Activated B cell treated with CpG ODN at 0.5 μM for 24 hours (primary cell): ENCODE data around the gene ATG13. TPM values are rescaled to one million over a fixed set of nuclear protein-coding genes. Genes with fewer than 3 reads are reported as not detected.

ENCODE experiments used
- ATAC-seq: fragments of 200-7000 bp; cut with Tn5 transposase; one replicate; pipeline ENCODE4 v1.10.0; 2021; ENCODE audit warnings: low read depth, mild to moderate bottlenecking, moderate library complexity
- CTCF ChIA-PET: fragments of 350-600 bp; sonication (Branson Sonifier 250); formaldehyde crosslinking; loops from one replicate; lab custom pipeline; 2021; ENCODE audit warnings: antibody characterized with exemption; lab: Charles Lee
- POLR2A ChIA-PET: fragments of 350-600 bp; sonication (Branson Sonifier 250); formaldehyde crosslinking; loops from one replicate; lab custom pipeline; 2021; ENCODE audit warnings: antibody characterized with exemption; lab: Charles Lee
- DNase-seq: peaks from one replicate; pipeline ENCODE4 v3.0.0; 2022
- H3K27ac Mint-ChIP-seq: one replicate; pipeline ENCODE4 v1.8.0; 2020; ENCODE audit warnings: mixed read lengths
- H3K27me3 Mint-ChIP-seq: one replicate; pipeline ENCODE4 v1.8.0; 2021; ENCODE audit warnings: mixed read lengths
- H3K36me3 Mint-ChIP-seq: one replicate; pipeline ENCODE4 v1.8.0; 2021; ENCODE audit warnings: low read depth, mixed read lengths
- H3K4me1 Mint-ChIP-seq: one replicate; pipeline ENCODE4 v1.8.0; 2021; ENCODE audit warnings: mixed read lengths
- H3K4me3 Mint-ChIP-seq: one replicate; pipeline ENCODE4 v1.8.0; 2020; ENCODE audit warnings: mild to moderate bottlenecking, mixed read lengths
- H3K9me3 Mint-ChIP-seq: one replicate; pipeline ENCODE4 v1.8.0; 2020; ENCODE audit warnings: mixed read lengths
- intact Hi-C: fragments of 100-400 bp; cut with micrococcal nuclease; formaldehyde crosslinking; loops from one replicate; pipeline ENCODE4 v1.15.1; 2024
- total RNA-seq: library from RNA; stranded (reverse); gene quantifications from 2 replicates; pipeline ENCODE4 v1.2.3, GENCODE V29; 2022
- TF ChIP-seq, protein P1 (sequence below): fragments of 200-600 bp; IDR thresholded peaks from one replicate; pipeline ENCODE4 v1.8.0; 2022; ENCODE audit warnings: antibody characterized with exemption, mild to moderate bottlenecking

Gene ATG13
- total RNA-seq, 1 donor from 2014 or later, result 73.7 TPM

DNA sequence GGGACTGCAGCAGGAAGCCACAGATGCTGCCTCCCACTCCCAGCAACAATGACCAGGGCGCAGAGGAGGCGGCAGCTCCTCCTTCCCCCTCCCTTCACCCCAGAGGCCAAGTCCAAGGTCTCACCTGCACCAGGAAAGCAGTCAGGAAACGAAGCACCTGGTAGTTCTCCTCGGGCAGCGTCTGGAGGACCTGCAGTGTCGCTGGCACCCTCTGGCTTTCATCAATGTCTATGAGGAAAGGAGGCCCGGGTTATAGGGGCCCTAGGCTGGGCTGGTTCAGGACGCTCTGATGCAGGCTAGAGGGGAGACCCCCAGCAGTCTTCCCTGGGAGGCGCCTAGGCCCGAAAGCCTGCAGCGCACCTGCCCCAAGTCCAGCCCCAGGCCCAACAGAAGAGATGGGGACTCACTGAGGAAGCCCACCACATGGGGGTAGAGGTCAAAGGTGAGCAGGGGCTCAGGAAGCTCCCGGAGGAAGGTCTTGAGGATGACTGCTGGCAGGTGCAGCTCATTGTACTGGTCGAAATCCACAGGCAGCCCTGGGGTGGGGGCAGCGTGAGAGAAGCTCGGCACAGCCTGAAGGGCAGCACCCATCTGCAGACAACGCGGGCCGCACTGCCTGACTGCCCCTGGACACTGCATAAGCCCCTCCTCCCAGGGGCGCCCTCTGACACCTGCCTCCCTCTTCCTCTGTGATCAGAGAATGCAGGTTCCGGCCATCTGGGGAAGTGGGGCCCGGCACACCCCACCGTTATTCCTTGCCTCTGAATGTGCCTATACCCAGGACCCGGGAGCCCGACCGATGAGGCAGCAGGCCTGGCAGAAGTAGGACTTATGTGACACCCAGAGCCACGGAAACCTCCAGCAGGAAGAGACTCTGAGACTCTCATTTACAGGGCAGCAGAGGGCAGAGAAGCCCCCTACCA, 62.1 kb downstream of the ATG13 start:
- Mint-ChIP-seq H3K9me3 (no peaks in the 10 kb centered on the region), H3K27ac (no peak overlapping the region), H3K27me3 (no peaks in the 10 kb centered on the region), H3K4me3 (no peak overlapping the region), H3K4me1 (peaks cover 28% of the 10 kb centered on the region), H3K36me3 (peaks cover 68% of the 10 kb centered on the region)
- ChIA-PET POLR2A (interaction anchor here (0.5 kb wide), 1 partner anchor 778 kb away, joined by 5 read pairs; no protein-coding TSS in a partner anchor), CTCF (no interaction called here)
- no peak for ATAC-seq
- intact Hi-C loops, result no loop called here
- no peak for DNase-seq
- TF ChIP-seq, protein P1, sequence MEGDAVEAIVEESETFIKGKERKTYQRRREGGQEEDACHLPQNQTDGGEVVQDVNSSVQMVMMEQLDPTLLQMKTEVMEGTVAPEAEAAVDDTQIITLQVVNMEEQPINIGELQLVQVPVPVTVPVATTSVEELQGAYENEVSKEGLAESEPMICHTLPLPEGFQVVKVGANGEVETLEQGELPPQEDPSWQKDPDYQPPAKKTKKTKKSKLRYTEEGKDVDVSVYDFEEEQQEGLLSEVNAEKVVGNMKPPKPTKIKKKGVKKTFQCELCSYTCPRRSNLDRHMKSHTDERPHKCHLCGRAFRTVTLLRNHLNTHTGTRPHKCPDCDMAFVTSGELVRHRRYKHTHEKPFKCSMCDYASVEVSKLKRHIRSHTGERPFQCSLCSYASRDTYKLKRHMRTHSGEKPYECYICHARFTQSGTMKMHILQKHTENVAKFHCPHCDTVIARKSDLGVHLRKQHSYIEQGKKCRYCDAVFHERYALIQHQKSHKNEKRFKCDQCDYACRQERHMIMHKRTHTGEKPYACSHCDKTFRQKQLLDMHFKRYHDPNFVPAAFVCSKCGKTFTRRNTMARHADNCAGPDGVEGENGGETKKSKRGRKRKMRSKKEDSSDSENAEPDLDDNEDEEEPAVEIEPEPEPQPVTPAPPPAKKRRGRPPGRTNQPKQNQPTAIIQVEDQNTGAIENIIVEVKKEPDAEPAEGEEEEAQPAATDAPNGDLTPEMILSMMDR, result no peak

DNA sequence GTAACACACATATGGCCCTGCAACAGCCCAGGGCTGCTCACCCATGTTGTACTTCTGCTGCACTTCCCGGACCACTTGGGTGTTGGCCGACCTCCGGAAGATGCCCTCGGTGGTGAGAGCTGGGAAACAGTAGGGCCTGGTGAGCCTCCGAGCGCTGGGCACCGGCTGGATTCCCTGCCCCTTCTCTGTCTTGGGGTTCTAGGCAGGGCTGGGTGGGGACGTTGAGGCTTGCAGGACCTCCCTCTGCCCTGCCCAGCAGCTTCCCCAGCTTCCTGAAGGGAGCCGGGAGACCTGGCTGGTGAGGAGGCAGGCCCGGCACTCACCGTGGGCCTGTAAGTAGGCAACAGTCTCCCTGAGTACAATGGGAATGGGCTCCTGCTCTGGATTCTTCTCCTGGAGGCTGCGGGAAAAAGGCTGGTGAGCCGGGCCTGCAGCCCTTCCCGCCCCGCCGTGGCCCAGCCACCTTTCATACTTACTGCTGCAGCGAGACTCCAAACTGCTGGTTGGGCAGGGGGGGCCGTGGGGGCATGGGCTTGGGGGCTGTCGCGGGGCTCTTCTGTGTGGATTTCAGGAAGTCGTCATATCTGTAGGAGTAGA, 62.9 kb downstream of the ATG13 start:
- no peak overlapping the region for H3K27ac Mint-ChIP-seq
- no peak overlapping the region for H3K4me3 Mint-ChIP-seq
- ATAC-seq, result no peak
- H3K27me3 Mint-ChIP-seq, result no peaks in the 10 kb centered on the region
- peaks cover 72% of the 10 kb centered on the region for H3K36me3 Mint-ChIP-seq
- POLR2A ChIA-PET, result interaction anchor here (0.5 kb wide), 1 partner anchor 777 kb away, joined by 5 read pairs; no protein-coding TSS in a partner anchor
- TF ChIP-seq, protein P1, result no peak
- no peak for DNase-seq
- intact Hi-C loops, result no loop called here
- H3K4me1 Mint-ChIP-seq, result peaks cover 20% of the 10 kb centered on the region
- H3K9me3 Mint-ChIP-seq, result no peaks in the 10 kb centered on the region
- CTCF ChIA-PET, result no interaction called here

DNA sequence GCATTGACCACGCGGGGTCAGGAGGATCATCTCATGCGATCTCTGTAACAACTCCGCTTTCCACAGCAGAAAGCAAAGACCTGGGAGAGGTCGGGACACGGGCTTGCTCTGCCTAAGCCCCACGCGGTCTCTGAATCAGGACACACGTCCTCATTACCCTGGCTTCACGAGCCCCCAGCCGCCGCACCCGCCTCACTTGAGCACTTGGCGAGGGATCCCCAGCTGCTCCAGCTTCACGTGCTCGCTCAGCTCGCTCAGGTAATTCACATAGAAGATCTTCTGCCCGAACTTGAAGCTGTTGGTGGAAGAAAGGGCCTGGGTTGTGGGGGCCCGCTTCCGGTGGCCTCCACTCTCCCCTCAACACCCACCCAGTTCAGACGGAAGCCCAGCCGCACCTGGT, 63.5 kb downstream of the ATG13 start:
- no peak overlapping the region for H3K4me3 Mint-ChIP-seq
- TF ChIP-seq, protein P1, result no peak
- H3K9me3 Mint-ChIP-seq, result no peaks in the 10 kb centered on the region
- CTCF ChIA-PET, result no interaction called here
- DNase-seq, result no peak
- H3K36me3 Mint-ChIP-seq, result peaks cover 76% of the 10 kb centered on the region
- H3K4me1 Mint-ChIP-seq, result peaks cover 15% of the 10 kb centered on the region
- POLR2A ChIA-PET, result no interaction called here
- H3K27me3 Mint-ChIP-seq, result no peaks in the 10 kb centered on the region
- no peak for ATAC-seq
- intact Hi-C loops, result no loop called here
- H3K27ac Mint-ChIP-seq, result no peak overlapping the region

DNA sequence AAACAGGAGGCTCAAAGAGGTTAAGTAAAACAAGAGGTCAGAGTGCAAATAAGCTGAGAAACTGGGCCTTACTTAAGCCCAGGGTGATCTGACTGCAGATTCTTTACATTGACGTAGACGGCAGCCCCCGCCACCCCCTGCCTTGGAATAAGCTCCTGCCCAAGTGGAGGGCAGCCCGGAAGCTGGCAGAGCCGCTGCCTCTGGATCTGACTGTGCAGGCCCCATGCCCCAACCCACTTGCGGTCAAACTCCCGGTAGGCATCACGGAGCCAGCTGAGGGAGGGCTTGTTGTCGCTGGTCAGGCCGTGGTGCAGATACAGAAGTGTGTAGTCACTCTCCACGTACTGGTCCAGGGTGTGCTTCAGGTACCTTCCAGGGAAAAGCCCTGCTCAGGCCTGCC, 64.5 kb downstream of the ATG13 start:
- H3K27me3 Mint-ChIP-seq, result no peaks in the 10 kb centered on the region
- POLR2A ChIA-PET, result no interaction called here
- H3K9me3 Mint-ChIP-seq, result no peaks in the 10 kb centered on the region
- H3K4me3 Mint-ChIP-seq, result no peak overlapping the region
- no peak overlapping the region for H3K27ac Mint-ChIP-seq
- TF ChIP-seq, protein P1, result no peak
- CTCF ChIA-PET, result no interaction called here
- ATAC-seq, result no peak
- no peak for DNase-seq
- peaks cover 80% of the 10 kb centered on the region for H3K36me3 Mint-ChIP-seq
- peaks cover 7% of the 10 kb centered on the region for H3K4me1 Mint-ChIP-seq
- intact Hi-C loops, result no loop called here
